ENCODE data around the gene ACOT12. TPM values are rescaled to one million over a fixed set of nuclear protein-coding genes. Genes with fewer than 3 reads are reported as not detected.
A peak's percentile ranks its signal among the peaks of the same experiment; 100 is the strongest.

Gene ACOT12
- total RNA-seq, 6 experiments from 2014 or later = 50.5 to 115 (median 67.5) TPM

DNA sequence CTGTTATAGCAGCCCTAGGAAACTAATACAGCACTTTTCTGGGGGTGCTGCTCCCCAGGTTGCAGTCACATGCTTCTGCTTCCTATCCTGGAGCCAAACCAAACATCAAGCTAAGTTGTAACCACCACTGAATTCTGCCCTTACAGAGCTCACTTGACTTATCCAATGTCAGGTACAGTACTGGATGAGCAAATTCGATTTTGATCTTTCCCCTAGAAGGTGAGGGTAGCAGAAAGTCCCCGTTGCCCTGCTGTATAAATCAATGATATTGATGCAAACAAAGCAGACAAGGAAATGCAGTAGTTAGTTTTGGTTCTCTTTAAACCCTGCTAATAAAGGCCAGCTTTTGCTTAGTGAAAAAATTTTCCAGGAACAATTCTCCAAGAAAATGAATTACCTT is 56.1 kb downstream of the ACOT12 start:
- peak; percentile 30 to 83 (median 56) for ATAC-seq
- intact Hi-C loops (cut with DNase I) = no loop called here

DNA sequence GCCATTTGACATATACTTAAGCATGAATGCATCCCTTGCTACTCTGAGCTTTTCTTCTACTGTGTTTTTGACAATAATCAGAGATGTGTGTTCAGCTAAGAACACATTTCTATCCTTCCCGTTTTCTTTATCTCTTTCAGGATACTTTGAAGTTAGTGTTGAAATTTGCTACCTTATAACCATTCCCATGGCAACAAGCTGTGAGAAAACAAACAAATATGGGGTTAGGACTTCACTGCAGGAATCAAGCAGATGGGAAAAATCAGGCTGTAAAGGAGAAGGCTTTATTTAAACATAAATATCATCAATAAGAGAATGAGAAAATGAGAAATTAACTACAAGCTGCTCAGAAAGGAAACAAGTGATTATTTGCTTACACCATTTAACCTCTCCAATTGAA is 57.4 kb downstream of the ACOT12 start:
- intact Hi-C loops (cut with DNase I) = no loop called here
- DNase-seq (no peak), ATAC-seq (peak in 1 of 4 donors; percentile 58)
- Histone ChIP-seq H3K4me1 (peaks cover 0 to 15% (median 4%) of the 10 kb centered on the region in 4 donors), H3K36me3 (peaks cover 0 to 18% (median 8%) of the 10 kb centered on the region in 4 donors), H3K9me3 (no peaks in the 10 kb centered on the region), H3K27ac (peak overlapping the region in 1 of 3 donors; percentile 66), H3K27me3 (no peaks in the 10 kb centered on the region), H3K4me3 (no peak overlapping the region)
- TF ChIP-seq, protein P1, sequence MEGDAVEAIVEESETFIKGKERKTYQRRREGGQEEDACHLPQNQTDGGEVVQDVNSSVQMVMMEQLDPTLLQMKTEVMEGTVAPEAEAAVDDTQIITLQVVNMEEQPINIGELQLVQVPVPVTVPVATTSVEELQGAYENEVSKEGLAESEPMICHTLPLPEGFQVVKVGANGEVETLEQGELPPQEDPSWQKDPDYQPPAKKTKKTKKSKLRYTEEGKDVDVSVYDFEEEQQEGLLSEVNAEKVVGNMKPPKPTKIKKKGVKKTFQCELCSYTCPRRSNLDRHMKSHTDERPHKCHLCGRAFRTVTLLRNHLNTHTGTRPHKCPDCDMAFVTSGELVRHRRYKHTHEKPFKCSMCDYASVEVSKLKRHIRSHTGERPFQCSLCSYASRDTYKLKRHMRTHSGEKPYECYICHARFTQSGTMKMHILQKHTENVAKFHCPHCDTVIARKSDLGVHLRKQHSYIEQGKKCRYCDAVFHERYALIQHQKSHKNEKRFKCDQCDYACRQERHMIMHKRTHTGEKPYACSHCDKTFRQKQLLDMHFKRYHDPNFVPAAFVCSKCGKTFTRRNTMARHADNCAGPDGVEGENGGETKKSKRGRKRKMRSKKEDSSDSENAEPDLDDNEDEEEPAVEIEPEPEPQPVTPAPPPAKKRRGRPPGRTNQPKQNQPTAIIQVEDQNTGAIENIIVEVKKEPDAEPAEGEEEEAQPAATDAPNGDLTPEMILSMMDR (IDR thresholded peaks at IDR 0.05) = no peak
- TF ChIP-seq POLR2A (IDR thresholded peaks at IDR 0.05) = no peak
- 14% methylated on average over 1 of the region's 1 CpG for WGBS (ENCODE audit: insufficient coverage, low coverage, low lambda C conversion rate, missing lambda C conversion rate)

More for the DNA sequence above, 56.1 kb downstream of the ACOT12 start:
- Histone ChIP-seq H3K4me3 (no peak overlapping the region), H3K4me1 (peaks cover 0 to 15% (median 4%) of the 10 kb centered on the region in 4 donors), H3K27ac (peak overlapping the region in 2 of 3 donors; percentile 28 to 66), H3K27me3 (no peaks in the 10 kb centered on the region), H3K36me3 (peaks cover 0 to 18% (median 7%) of the 10 kb centered on the region in 4 donors), H3K9me3 (no peaks in the 10 kb centered on the region)
- WGBS (ENCODE audit: insufficient coverage, low coverage, low lambda C conversion rate, missing lambda C conversion rate) = 11% methylated on average over 2 of the region's 2 CpGs
- no peak for DNase-seq
- no peak for TF ChIP-seq POLR2A (IDR thresholded peaks at IDR 0.05)
- TF ChIP-seq, protein P1 (IDR thresholded peaks at IDR 0.05) = no peak

DNA sequence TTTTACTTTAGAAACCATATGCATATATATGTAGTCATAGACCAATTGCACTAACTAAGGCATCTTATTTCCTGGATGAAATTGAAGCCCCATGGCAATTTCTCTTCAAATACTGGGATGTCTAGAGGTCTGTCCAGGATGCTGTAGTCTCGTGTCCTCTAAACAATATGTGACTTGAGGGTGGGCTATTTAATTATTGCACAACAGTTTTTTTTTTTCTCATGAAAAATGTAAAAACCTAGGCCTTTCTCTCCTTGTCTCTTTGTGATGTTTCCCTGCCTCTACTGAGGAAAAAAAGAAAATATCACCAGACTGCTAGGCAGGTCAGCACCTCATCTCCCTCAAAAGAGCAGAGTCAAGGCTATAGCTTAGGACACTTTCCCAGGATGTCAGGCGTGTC is 58.0 kb downstream of the ACOT12 start:
- H3K36me3 ChIP-seq = peaks cover 0 to 20% (median 11%) of the 10 kb centered on the region in 4 donors
- H3K4me1 ChIP-seq = peaks cover 0 to 15% (median 4%) of the 10 kb centered on the region in 4 donors
- no peak for ATAC-seq
- no peak overlapping the region for H3K4me3 ChIP-seq
- H3K27ac ChIP-seq = no peak overlapping the region
- DNase-seq = no peak
- TF ChIP-seq POLR2A (IDR thresholded peaks at IDR 0.05) = no peak
- TF ChIP-seq, protein P1 (IDR thresholded peaks at IDR 0.05) = no peak
- WGBS (ENCODE audit: insufficient coverage, low coverage, low lambda C conversion rate, missing lambda C conversion rate) = 90% methylated on average over 2 of the region's 2 CpGs
- H3K9me3 ChIP-seq = no peaks in the 10 kb centered on the region
- intact Hi-C loops (cut with DNase I) = no loop called here
- no peaks in the 10 kb centered on the region for H3K27me3 ChIP-seq

DNA sequence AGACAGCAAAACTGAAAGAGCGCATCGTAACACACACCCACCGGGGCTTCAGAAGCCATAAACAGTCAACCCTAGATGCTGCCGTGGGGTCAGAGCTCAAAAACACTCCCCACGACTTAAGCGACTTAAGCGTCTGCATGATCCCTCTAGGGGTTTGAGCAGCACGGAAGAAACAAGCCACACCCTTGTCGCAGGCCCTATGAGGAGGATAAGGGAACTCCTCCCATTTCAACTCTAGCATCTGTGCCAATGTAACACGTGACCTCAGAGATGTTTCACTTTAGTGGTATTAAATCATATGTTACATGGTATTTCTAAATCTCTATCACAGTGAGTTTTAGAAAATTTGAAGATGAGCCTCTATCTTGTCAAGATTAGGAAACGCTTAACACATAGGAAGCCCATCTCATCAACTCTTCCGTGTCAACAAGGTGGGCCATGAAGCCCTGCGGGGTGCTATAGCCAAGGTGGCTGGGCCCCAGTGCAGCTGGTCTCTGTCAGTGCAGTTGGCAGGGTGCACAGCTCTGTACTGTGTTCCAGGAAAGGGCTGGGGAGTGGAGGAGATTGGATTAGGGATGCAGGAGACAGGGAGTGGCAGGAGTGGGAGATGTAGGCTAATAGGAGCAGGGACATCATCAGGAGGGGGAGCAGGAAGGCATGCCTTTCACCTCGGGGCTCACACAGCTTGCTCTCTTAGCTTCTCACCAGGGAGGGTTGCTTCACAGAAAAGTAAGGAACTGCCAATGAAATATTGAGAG is 59.5 kb downstream of the ACOT12 start:
- H3K4me3 ChIP-seq = no peak overlapping the region
- peaks cover 0 to 15% (median 4%) of the 10 kb centered on the region in 4 donors for H3K4me1 ChIP-seq
- WGBS (ENCODE audit: insufficient coverage, low coverage, low lambda C conversion rate, missing lambda C conversion rate) = 93% methylated on average over 10 of the region's 14 CpGs
- ATAC-seq (peak in 1 of 4 donors; percentile 26), DNase-seq (no peak)
- no peaks in the 10 kb centered on the region for H3K27me3 ChIP-seq
- no peaks in the 10 kb centered on the region for H3K9me3 ChIP-seq
- no peak overlapping the region for H3K27ac ChIP-seq
- H3K36me3 ChIP-seq = peaks cover 0 to 35% (median 12%) of the 10 kb centered on the region in 4 donors
- intact Hi-C loops (cut with DNase I) = no loop called here
- TF ChIP-seq, protein P1 (IDR thresholded peaks at IDR 0.05) = no peak
- TF ChIP-seq POLR2A (IDR thresholded peaks at IDR 0.05) = no peak

Data from right lobe of liver (tissue), 6 donors.